ENCODE measurements around the gene DENR. TPM values are rescaled to one million over a fixed set of nuclear protein-coding genes. Genes with fewer than 3 reads are reported as not detected.

The DENR gene
- polyA plus RNA-seq, 1 donor (not counting 4 experiments of a cell fraction or from before 2014, with no cell fraction given) = 59.8 TPM

DNA sequence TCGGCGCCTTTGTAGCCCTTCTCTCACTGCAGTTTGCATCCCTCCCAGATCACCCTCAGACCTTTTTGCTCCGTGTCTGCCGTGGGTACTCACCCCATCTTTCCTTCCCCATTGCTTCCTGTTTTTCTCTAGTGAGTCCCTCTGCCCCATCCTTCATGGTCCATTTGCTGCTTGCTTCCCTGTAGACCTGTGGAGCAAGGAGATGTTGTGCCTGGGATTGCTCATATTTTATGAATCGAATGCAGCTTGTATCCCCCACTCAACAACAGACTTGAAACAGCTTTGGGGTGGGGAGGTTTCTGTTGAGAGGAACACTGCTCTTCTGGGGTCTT is 661 bp downstream of the DENR start:
- dilution Hi-C loops (cut with MboI; ENCODE audit: extremely low pct_ligation_motif_present, low sequenced_read_pairs) = loop anchor here (10.0 kb wide), 1 partner anchor 118 kb away; no protein-coding TSS in a partner anchor
- H3K79me2 ChIP-seq (ENCODE audit: control insufficient read depth, insufficient read depth, low read length) = peaks cover 51% of the 10 kb centered on the region
- peaks cover 5 to 29% of the 10 kb centered on the region in 2 experiments for H3K36me3 ChIP-seq (ENCODE audit: control insufficient read depth in 2 of 2, extremely low read depth in 1 of 2, insufficient read depth in 2 of 2, low read length in 2 of 2)
- H3K4me3 ChIP-seq (ENCODE audit: control insufficient read depth in 2 of 3, extremely low read depth in 1 of 3, insufficient read depth in 2 of 3, low read depth in 1 of 3, low read length in 3 of 3) = peak overlapping the region; percentile 82 to 88 (median 83)
- H3K9ac ChIP-seq (ENCODE audit: control insufficient read depth, extremely low read depth, insufficient read depth, low read length) = peak overlapping the region; percentile 92
- no peak for FAIRE-seq
- H3K4me1 ChIP-seq (ENCODE audit: control insufficient read depth, extremely low read depth, insufficient read depth, low read length) = peaks cover 10% of the 10 kb centered on the region
- H3K27ac ChIP-seq (ENCODE audit: control insufficient read depth, insufficient read depth, low read length) = peak overlapping the region; percentile 89
- H2AFZ ChIP-seq (ENCODE audit: control insufficient read depth, low read length) = peak overlapping the region; percentile 80
- no peaks in the 10 kb centered on the region for H3K9me3 ChIP-seq (ENCODE audit: control insufficient read depth, low read depth, low read length)
- DNase-seq (ENCODE audit: low read depth, low spot score) = no peak
- H3K4me2 ChIP-seq (ENCODE audit: control insufficient read depth, extremely low read depth, insufficient read depth, low read depth, low read length) = peak overlapping the region; percentile 94
- H3K9me1 ChIP-seq (ENCODE audit: control insufficient read depth, extremely low read depth, insufficient read depth, low read length) = peaks cover 2% of the 10 kb centered on the region
- H4K20me1 ChIP-seq (ENCODE audit: control insufficient read depth, extremely low read depth, insufficient read depth, low read length) = no peaks in the 10 kb centered on the region
- H3K27me3 ChIP-seq (ENCODE audit: control insufficient read depth, extremely low read depth, insufficient read depth, low read length) = no peaks in the 10 kb centered on the region
- TF ChIP-seq, protein P1, sequence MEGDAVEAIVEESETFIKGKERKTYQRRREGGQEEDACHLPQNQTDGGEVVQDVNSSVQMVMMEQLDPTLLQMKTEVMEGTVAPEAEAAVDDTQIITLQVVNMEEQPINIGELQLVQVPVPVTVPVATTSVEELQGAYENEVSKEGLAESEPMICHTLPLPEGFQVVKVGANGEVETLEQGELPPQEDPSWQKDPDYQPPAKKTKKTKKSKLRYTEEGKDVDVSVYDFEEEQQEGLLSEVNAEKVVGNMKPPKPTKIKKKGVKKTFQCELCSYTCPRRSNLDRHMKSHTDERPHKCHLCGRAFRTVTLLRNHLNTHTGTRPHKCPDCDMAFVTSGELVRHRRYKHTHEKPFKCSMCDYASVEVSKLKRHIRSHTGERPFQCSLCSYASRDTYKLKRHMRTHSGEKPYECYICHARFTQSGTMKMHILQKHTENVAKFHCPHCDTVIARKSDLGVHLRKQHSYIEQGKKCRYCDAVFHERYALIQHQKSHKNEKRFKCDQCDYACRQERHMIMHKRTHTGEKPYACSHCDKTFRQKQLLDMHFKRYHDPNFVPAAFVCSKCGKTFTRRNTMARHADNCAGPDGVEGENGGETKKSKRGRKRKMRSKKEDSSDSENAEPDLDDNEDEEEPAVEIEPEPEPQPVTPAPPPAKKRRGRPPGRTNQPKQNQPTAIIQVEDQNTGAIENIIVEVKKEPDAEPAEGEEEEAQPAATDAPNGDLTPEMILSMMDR (optimal IDR thresholded peaks at IDR 0.05 in 1 of 3, IDR thresholded peaks at IDR 0.05 in 1 of 3, conservative IDR thresholded peaks at IDR 0.05 in 1 of 3; ENCODE audit: extremely low read depth in 1 of 3, insufficient read depth in 2 of 3, low read length in 3 of 3) = no peak
- no peak for TF ChIP-seq EZH2 (IDR thresholded peaks at IDR 0.05; ENCODE audit: low read length)

DNA sequence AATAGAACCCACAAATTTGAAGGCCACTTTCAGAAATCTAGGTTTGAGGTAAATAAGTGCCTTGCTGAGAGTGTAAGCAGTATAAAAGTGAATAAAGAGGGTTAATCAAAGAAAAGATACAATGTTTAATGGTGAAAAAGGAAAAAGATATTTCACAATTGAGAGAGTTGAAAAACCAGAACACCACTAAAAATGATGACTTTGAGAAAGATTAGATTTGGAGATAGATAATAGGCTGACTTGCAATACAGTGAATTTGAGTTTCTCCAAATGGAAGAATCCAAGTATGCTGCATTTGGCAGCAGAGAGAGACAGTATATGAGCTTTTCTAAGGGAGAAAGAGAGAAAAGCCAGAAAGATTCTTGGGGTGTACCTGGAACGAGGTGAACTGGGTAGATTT is 2.2 kb downstream of the DENR start:
- Histone ChIP-seq H3K79me2 (ENCODE audit: control insufficient read depth, insufficient read depth, low read length) (peaks cover 63% of the 10 kb centered on the region), H3K36me3 (ENCODE audit: control insufficient read depth in 2 of 2, extremely low read depth in 1 of 2, insufficient read depth in 2 of 2, low read length in 2 of 2) (peaks cover 8 to 35% of the 10 kb centered on the region in 2 experiments), H3K4me2 (ENCODE audit: control insufficient read depth, extremely low read depth, insufficient read depth, low read depth, low read length) (no peak overlapping the region), H3K27me3 (ENCODE audit: control insufficient read depth, extremely low read depth, insufficient read depth, low read length) (no peaks in the 10 kb centered on the region), H2AFZ (ENCODE audit: control insufficient read depth, low read length) (no peak overlapping the region), H3K9me3 (ENCODE audit: control insufficient read depth, low read depth, low read length) (no peaks in the 10 kb centered on the region), H3K4me1 (ENCODE audit: control insufficient read depth, extremely low read depth, insufficient read depth, low read length) (peaks cover 10% of the 10 kb centered on the region), H3K9me1 (ENCODE audit: control insufficient read depth, extremely low read depth, insufficient read depth, low read length) (peaks cover 2% of the 10 kb centered on the region), H3K9ac (ENCODE audit: control insufficient read depth, extremely low read depth, insufficient read depth, low read length) (no peak overlapping the region), H3K27ac (ENCODE audit: control insufficient read depth, insufficient read depth, low read length) (no peak overlapping the region), H4K20me1 (ENCODE audit: control insufficient read depth, extremely low read depth, insufficient read depth, low read length) (no peaks in the 10 kb centered on the region), H3K4me3 (ENCODE audit: control insufficient read depth in 2 of 3, extremely low read depth in 1 of 3, insufficient read depth in 2 of 3, low read depth in 1 of 3, low read length in 3 of 3) (no peak overlapping the region)
- dilution Hi-C loops (cut with MboI; ENCODE audit: extremely low pct_ligation_motif_present, low sequenced_read_pairs) = loop anchor here (10.0 kb wide), 1 partner anchor 120 kb away; no protein-coding TSS in a partner anchor
- no peak for FAIRE-seq
- DNase-seq (ENCODE audit: low read depth, low spot score) = no peak
- TF ChIP-seq, protein P1 (optimal IDR thresholded peaks at IDR 0.05 in 1 of 3, IDR thresholded peaks at IDR 0.05 in 1 of 3, conservative IDR thresholded peaks at IDR 0.05 in 1 of 3; ENCODE audit: extremely low read depth in 1 of 3, insufficient read depth in 2 of 3, low read length in 3 of 3) = no peak
- no peak for TF ChIP-seq EZH2 (IDR thresholded peaks at IDR 0.05; ENCODE audit: low read length)
